HUES48 (cell line): ENCODE measurements around the gene ACY1.

Source experiments
- H3K27ac ChIP-seq: one replicate; pipeline ENCODE4 v1.7.0; 2013; ENCODE audit warnings: low read depth, low read length, inconsistent platforms
- H3K27me3 ChIP-seq: 2 replicates; pipeline ENCODE4 v1.6.1; 2013; ENCODE audit warnings: mild to moderate bottlenecking, low read length; ENCODE audit not compliant: control insufficient read depth, insufficient read depth
- H3K36me3 ChIP-seq: 2 replicates; pipeline ENCODE4 v1.6.1; 2013; ENCODE audit warnings: low read length; ENCODE audit not compliant: control insufficient read depth, insufficient read depth
- H3K4me1 ChIP-seq: 2 replicates; pipeline ENCODE4 v1.6.1; 2013; ENCODE audit warnings: mild to moderate bottlenecking, low read length; ENCODE audit not compliant: control insufficient read depth, insufficient read depth
- H3K4me3 ChIP-seq: 2 replicates; pipeline ENCODE4 v1.5.1; 2013; ENCODE audit warnings: mild to moderate bottlenecking, low read depth, low read length
- H3K9ac ChIP-seq: 2 replicates; pipeline ENCODE4 v1.6.1; 2013; ENCODE audit warnings: mild to moderate bottlenecking, low read depth, low read length, moderate library complexity
- H3K9me3 ChIP-seq: 2 replicates; pipeline ENCODE4 v1.6.1; 2013; ENCODE audit warnings: low read length; ENCODE audit not compliant: control insufficient read depth, insufficient read depth

ACY1 gene

DNA sequence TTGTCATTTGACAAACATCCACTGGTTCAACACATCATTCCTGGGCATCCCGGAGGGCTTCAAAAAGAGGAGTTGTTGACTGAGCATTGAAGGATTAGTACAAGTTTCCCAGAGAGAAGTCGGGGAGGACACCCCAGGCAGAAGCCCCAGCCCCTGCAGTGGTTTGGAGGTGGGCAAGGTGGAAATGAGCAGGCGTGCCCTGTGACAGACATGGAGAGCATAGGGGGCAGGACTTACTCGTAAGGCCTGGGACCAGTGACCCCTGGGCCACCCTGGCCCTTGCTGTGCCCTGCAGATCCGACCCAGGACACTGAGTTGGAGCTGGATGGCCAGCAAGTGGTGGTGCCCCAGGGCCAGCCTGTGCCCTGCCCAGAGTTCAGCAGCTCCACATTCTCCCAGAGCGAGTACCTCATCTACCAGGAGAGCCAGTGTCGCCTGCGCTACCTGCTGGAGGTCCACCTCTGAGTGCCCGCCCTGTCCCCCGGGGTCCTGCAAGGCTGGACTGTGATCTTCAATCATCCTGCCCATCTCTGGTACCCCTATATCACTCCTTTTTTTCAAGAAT, 35.2 kb upstream of the ACY1 start:
- no peaks in the 10 kb centered on the region for H3K36me3 ChIP-seq
- H3K4me3 ChIP-seq: no peak overlapping the region
- no peak overlapping the region for H3K27ac ChIP-seq
- H3K4me1 ChIP-seq: no peaks in the 10 kb centered on the region
- H3K9ac ChIP-seq: no peak overlapping the region
- H3K9me3 ChIP-seq: no peaks in the 10 kb centered on the region
- H3K27me3 ChIP-seq: peaks cover 16% of the 10 kb centered on the region

DNA sequence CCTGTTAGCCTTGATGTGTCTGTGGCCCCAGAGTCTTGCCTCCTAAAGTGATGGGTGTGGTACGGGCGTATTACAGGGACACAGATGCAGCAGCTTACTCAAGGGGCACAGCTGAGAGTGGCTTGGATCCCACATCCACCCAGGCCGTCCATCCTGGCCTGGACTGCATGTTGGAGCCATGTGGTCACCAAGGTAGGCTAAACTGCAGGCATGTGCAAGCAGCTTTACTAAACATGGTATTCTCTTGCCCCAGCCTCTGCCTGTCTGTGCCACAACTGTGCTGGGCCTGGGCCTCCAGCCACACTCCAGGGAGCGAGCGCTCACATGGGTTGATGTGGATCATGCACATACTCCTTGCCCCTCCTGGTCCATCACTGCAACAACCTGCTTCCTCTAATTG, 34.2 kb upstream of the ACY1 start:
- Histone ChIP-seq H3K27me3 (peaks cover 26% of the 10 kb centered on the region), H3K4me3 (no peak overlapping the region), H3K9me3 (no peaks in the 10 kb centered on the region), H3K27ac (no peak overlapping the region), H3K36me3 (no peaks in the 10 kb centered on the region), H3K4me1 (no peaks in the 10 kb centered on the region), H3K9ac (no peak overlapping the region)

DNA sequence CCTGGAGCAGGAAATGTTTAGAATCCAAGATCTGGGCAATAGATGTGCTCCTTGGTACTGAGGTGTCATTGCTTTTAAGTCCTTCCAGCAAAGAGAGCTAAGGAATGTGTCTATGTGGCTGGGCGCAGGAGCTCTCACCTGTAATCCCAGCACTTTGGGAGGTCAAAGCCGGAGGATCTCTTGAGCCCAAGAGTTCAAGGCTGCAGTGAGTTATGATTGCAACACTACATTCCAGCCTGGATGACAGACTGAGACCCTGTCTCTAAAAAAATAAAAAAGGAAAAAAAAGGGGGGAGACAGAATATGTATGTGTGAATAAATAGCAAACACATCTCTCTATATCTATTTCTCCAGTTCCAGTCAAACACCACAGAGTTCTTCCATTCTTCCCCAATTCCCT, 32.4 kb upstream of the ACY1 start:
- Histone ChIP-seq H3K36me3 (no peaks in the 10 kb centered on the region), H3K4me1 (peaks cover 4% of the 10 kb centered on the region; the same call in 1 of the 2 replicates), H3K9ac (no peak overlapping the region), H3K27me3 (peaks cover 44% of the 10 kb centered on the region), H3K4me3 (no peak overlapping the region), H3K27ac (no peak overlapping the region), H3K9me3 (no peaks in the 10 kb centered on the region)

DNA sequence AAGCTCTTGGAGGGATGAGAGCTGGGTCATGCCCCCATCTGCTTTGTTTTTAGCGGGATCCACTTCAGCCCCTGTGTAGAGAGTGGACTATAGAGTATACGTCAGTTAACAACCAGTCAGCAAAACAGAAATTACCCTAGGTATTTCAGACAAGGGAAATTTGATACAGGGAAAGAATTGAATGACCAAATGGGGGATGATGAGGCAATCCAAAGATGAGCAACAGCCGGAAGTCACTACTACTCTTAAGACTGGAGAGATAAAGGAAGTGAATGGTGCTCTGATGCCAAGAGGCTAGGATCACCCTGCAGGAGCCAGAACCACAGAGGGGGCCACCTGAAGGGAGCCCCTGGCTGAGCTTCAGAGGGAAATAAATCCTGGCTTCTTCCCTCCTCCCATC, 29.9 kb upstream of the ACY1 start:
- no peak overlapping the region for H3K27ac ChIP-seq
- H3K27me3 ChIP-seq: peaks cover 55% of the 10 kb centered on the region

DNA sequence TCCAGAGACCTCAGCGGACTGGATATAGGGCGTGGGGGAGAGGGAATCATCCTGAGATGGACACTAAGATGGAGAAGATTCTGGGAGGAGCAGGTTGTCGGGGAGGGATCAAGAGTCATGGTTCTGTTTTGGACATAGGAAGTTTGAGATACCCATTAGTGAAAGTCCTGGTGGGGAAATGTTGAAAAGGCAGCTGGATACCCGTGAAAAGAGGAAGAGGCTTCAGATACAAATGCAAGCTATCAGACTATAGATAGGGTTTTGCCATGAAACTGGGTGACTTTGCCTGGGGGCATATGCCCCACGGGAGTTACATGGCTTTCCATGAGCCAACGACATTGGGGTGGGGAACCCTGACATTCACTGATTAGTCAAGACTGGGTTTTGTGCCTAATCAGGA, 29.2 kb upstream of the ACY1 start:
- H3K4me3 ChIP-seq: no peak overlapping the region
- peaks cover 7% of the 10 kb centered on the region; the same call in 1 of the 2 replicates for H3K4me1 ChIP-seq
- peaks cover 55% of the 10 kb centered on the region for H3K27me3 ChIP-seq
- no peak overlapping the region for H3K27ac ChIP-seq
- no peaks in the 10 kb centered on the region for H3K36me3 ChIP-seq
- H3K9me3 ChIP-seq: no peaks in the 10 kb centered on the region
- H3K9ac ChIP-seq: no peak overlapping the region

More for the DNA sequence above, 29.9 kb upstream of the ACY1 start:
- no peak overlapping the region for H3K4me3 ChIP-seq
- H3K9ac ChIP-seq: no peak overlapping the region
- H3K9me3 ChIP-seq: no peaks in the 10 kb centered on the region
- H3K36me3 ChIP-seq: no peaks in the 10 kb centered on the region
- H3K4me1 ChIP-seq: peaks cover 7% of the 10 kb centered on the region; the same call in 1 of the 2 replicates

DNA sequence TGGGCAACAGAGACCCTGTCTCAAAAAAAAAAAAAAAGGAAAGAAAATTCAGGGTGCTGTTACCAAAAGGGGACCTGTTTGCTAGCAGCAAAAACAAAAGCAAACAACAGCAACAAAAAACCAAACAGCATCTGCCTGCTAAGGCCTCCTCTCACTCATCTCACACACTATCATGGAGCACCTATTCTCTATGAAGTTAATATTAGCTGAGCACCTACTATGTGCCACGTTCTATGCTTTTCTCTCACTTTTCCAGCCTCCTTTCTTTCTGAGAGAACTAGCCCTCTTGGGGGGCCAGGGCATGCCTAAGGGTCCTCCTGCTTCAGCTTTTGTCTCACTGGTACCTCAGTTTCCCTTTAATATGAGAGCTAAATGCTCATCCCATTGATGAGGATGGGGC, 28.6 kb upstream of the ACY1 start:
- no peaks in the 10 kb centered on the region for H3K9me3 ChIP-seq
- no peak overlapping the region for H3K27ac ChIP-seq
- no peak overlapping the region for H3K4me3 ChIP-seq
- H3K9ac ChIP-seq: no peak overlapping the region
- H3K36me3 ChIP-seq: no peaks in the 10 kb centered on the region
- peaks cover 55% of the 10 kb centered on the region for H3K27me3 ChIP-seq
- peaks cover 7% of the 10 kb centered on the region; the same call in 1 of the 2 replicates for H3K4me1 ChIP-seq

DNA sequence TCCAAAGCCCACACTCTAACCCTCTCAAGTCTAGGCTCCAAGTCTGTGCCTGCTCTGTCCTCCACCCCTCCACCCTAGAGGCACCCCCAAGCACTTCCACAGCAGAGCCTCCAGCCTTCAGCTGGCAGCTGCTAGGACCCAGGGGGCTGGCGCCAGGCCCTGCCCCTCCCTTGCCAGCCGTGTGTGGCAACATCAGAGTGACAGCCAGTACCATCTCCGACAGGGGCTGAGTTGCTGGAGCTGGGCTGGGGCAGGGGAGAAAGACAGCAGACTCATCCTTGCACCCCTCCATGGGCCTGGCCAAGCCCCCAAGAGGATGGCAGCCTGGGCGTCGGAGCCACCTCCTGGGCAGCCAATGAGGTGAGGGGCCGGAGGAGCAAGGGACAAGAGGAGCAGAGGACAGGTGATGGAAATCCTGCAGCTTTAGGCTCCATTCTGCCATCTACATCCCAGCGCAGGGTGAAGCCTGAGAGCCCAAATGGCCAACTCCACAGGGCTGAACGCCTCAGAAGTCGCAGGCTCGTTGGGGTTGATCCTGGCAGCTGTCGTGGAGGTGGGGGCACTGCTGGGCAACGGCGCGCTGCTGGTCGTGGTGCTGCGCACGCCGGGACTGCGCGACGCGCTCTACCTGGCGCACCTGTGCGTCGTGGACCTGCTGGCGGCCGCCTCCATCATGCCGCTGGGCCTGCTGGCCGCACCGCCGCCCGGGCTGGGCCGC, 28.0 kb upstream of the ACY1 start, which contains the start of gene GPR62:
TSS of gene GPR62 (plus strand) at position 207 of the 718 bp plus-strand sequence. CDS start at position 479, 272 bp downstream.
- Histone ChIP-seq H3K4me3 (peak within 1 kb of the TSS; percentile 56), H3K27me3 (peaks cover 55% of the 10 kb centered on the region), H3K9me3 (no peaks in the 10 kb centered on the region), H3K36me3 (no peaks in the 10 kb centered on the region), H3K27ac (no peak within 1 kb of the TSS), H3K9ac (peak within 1 kb of the TSS; percentile 20; the same call in 1 of the 2 replicates), H3K4me1 (peaks cover 7% of the 10 kb centered on the region; the same call in 1 of the 2 replicates)

DNA sequence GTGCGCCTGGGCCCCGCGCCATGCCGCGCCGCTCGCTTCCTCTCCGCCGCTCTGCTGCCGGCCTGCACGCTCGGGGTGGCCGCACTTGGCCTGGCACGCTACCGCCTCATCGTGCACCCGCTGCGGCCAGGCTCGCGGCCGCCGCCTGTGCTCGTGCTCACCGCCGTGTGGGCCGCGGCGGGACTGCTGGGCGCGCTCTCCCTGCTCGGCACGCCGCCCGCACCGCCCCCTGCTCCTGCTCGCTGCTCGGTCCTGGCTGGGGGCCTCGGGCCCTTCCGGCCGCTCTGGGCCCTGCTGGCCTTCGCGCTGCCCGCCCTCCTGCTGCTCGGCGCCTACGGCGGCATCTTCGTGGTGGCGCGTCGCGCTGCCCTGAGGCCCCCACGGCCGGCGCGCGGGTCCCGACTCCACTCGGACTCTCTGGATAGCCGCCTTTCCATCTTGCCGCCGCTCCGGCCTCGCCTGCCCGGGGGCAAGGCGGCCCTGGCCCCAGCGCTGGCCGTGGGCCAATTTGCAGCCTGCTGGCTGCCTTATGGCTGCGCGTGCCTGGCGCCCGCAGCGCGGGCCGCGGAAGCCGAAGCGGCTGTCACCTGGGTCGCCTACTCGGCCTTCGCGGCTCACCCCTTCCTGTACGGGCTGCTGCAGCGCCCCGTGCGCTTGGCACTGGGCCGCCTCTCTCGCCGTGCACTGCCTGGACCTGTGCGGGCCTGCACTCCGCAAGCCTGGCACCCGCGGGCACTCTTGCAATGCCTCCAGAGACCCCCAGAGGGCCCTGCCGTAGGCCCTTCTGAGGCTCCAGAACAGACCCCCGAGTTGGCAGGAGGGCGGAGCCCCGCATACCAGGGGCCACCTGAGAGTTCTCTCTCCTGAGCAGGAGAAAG, 27.2 kb upstream of the ACY1 start:
- H3K4me3 ChIP-seq: peak overlapping the region; percentile 56
- H3K9ac ChIP-seq: peak overlapping the region; percentile 20; the same call in 1 of the 2 replicates
- peaks cover 7% of the 10 kb centered on the region; the same call in 1 of the 2 replicates for H3K4me1 ChIP-seq
- H3K36me3 ChIP-seq: no peaks in the 10 kb centered on the region
- peaks cover 53% of the 10 kb centered on the region for H3K27me3 ChIP-seq
- no peaks in the 10 kb centered on the region for H3K9me3 ChIP-seq
- H3K27ac ChIP-seq: no peak overlapping the region

DNA sequence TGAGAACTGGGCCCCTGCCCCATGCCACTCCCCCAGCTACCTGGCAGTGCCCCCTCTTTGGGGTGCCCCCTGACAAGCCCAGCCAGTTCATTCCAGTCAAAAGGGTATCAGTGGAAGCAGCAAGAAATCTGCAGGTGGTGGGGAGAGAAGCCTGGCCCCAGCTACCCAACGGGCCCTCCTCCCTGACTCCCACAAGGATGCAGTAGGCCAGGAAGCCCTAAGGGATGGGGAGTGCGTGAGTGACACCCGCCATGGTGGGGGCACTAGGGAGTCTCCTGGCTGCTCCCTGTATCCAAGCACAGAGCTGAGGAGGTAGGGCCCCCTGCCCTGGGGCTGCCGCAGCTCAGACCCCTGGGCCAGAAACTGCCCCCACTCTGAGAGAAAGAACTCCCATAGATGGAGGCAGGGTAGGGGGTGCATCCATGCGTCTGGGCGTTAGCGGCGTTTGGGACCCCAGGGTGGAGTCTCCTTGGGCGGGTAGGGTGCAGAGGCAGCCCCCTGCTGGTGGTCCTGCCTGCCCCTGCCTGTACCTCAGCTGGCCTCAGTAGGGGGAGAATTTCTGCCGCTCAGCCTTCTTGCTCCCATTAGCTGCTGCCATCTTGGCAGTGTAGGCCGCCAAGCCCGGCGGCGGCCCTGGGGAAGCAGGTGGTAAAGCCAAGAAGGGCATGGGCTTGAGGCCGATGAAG, 25.7 kb upstream of the ACY1 start:
- peaks cover 47% of the 10 kb centered on the region for H3K27me3 ChIP-seq
- H3K36me3 ChIP-seq: no peaks in the 10 kb centered on the region
- peaks cover 7% of the 10 kb centered on the region; the same call in 1 of the 2 replicates for H3K4me1 ChIP-seq
- H3K9ac ChIP-seq: no peak overlapping the region
- no peaks in the 10 kb centered on the region for H3K9me3 ChIP-seq
- H3K4me3 ChIP-seq: no peak overlapping the region
- no peak overlapping the region for H3K27ac ChIP-seq
